Gastroesophageal sphincter (tissue), 4 donors: ENCODE measurements around the gene TRAK2. TPM values are rescaled to one million over a fixed set of nuclear protein-coding genes. Genes with fewer than 3 reads are reported as not detected.
A peak's percentile ranks its signal among the peaks of the same experiment; 100 is the strongest.

Source experiments
- ATAC-seq: fragments of 150-250 bp; one replicate; pipeline ENCODE4 v1.9.1; 2016; ENCODE audit warnings: mild to moderate bottlenecking, moderate library complexity
- H3K27ac ChIP-seq, 4 donors: fragments of 200-600 bp; sonication (generic) in 3 of 4; 1 replicate in 3 of 4; 2 replicates in 1 of 4; pipeline ENCODE4 v1.5.1; 2016 to 2019
- H3K27me3 ChIP-seq: fragments of 200-600 bp; sonication (generic); one replicate; pipeline ENCODE4 v1.5.1; 2019
- H3K36me3 ChIP-seq, 2 donors: fragments of 200-600 bp; sonication (generic); one replicate each; pipeline ENCODE4 v1.5.1; 2019; ENCODE audit warnings: control low read depth in 1 of 2
- H3K4me1 ChIP-seq, 3 donors: fragments of 200-600 bp; sonication (generic); 1 replicate in 2 of 3; 2 replicates in 1 of 3; pipeline ENCODE4 v1.5.1; 2016 to 2019; ENCODE audit warnings: control low read depth in 2 of 3
- H3K4me3 ChIP-seq, 2 donors: fragments of 200-600 bp; sonication (generic); one replicate each; pipeline ENCODE4 v1.5.1; 2019; ENCODE audit warnings: mild to moderate bottlenecking in 1 of 2, moderate library complexity in 1 of 2
- H3K9me3 ChIP-seq, 3 donors: fragments of 200-600 bp; sonication (generic); one replicate each; pipeline ENCODE4 v1.5.1; 2017 to 2019; ENCODE audit warnings: control low read depth in 2 of 3
- CTCF ChIP-seq, 4 experiments: fragments of 200-600 bp in 2 of 4; fragments of 450-650 bp in 2 of 4; sonication (generic) in 1 of 4; IDR thresholded peaks; one replicate each; pipeline ENCODE4 v1.5.1; 2017 to 2019; ENCODE audit warnings: antibody characterized with exemption in 4 of 4, mild to moderate bottlenecking in 2 of 4, moderate library complexity in 2 of 4
- EP300 ChIP-seq: sonication (generic); formaldehyde crosslinking; IDR thresholded peaks from one replicate; pipeline ENCODE4 v1.6.1; 2017; ENCODE audit warnings: antibody characterized with exemption, mild to moderate bottlenecking
- POLR2A ChIP-seq, 2 donors: fragments of 450-650 bp; IDR thresholded peaks; one replicate each; pipeline ENCODE4 v1.6.1; 2017; ENCODE audit warnings: antibody characterized with exemption in 2 of 2, mild to moderate bottlenecking in 2 of 2, moderate library complexity in 1 of 2
- POLR2AphosphoS5 ChIP-seq: sonication (generic); formaldehyde crosslinking; IDR thresholded peaks from one replicate; pipeline ENCODE4 v1.6.1; 2017; ENCODE audit warnings: antibody characterized with exemption
- WGBS, 2 donors: methylation state at CpG; one replicate each; pipeline ENCODE4 v1.1.5; 2018; ENCODE audit warnings: low coverage in 1 of 2; 5-methylcytosine and 5-hydroxymethylcytosine counted together
- total RNA-seq, 4 donors: library from RNA; depleted of rRNA; stranded (reverse); fragments of >200 nt; gene quantifications; one replicate each; pipeline ENCODE4 v1.1.0, GENCODE V29; 2016

TRAK2 gene
- total RNA-seq, 4 donors from 2014 or later, result 64.8 to 129 (median 105) TPM

GRCh38 chr2:201413552-201413951 lies 37.7 kb downstream of the TRAK2 start:
- TF ChIP-seq POLR2AphosphoS5 (no peak), EP300 (no peak), POLR2A (IDR thresholded peaks at IDR 0.05) (no peak), CTCF (IDR thresholded peaks at IDR 0.05) (no peak)
- 46 to 63% methylated on average over 4 of the region's 4 CpGs for WGBS, 2 donors

GRCh38 chr2:201413143-201413542 lies 38.1 kb downstream of the TRAK2 start:
- no peaks in the 10 kb centered on the region for H3K27me3 ChIP-seq
- TF ChIP-seq EP300 (no peak), POLR2AphosphoS5 (no peak)
- H3K4me1 ChIP-seq, result peaks cover 11 to 79% (median 24%) of the 10 kb centered on the region in 3 donors
- H3K36me3 ChIP-seq, result no peaks in the 10 kb centered on the region
- peak overlapping the region; percentile 32 to 70 (median 52) for H3K27ac ChIP-seq
- WGBS, 2 donors, result 33 to 42% methylated on average over 1 to 2 of the region's 2 CpGs
- no peak for ATAC-seq
- H3K4me3 ChIP-seq, result no peak overlapping the region
- no peaks in the 10 kb centered on the region for H3K9me3 ChIP-seq

More at GRCh38 chr2:201413552-201413951, 37.7 kb downstream of the TRAK2 start:
- ATAC-seq, result no peak
- Histone ChIP-seq H3K9me3 (no peaks in the 10 kb centered on the region), H3K4me3 (no peak overlapping the region), H3K36me3 (no peaks in the 10 kb centered on the region), H3K4me1 (peaks cover 11 to 75% (median 24%) of the 10 kb centered on the region in 3 donors), H3K27ac (peak overlapping the region; percentile 32 to 70 (median 52)), H3K27me3 (no peaks in the 10 kb centered on the region)

GRCh38 chr2:201411421-201411820 lies 39.8 kb downstream of the TRAK2 start:
- no peak overlapping the region for H3K4me3 ChIP-seq
- TF ChIP-seq POLR2A (IDR thresholded peaks at IDR 0.05) (no peak), EP300 (no peak), CTCF (IDR thresholded peaks at IDR 0.05) (no peak), POLR2AphosphoS5 (peak; percentile 13)

GRCh38 chr2:201408931-201409330 lies 42.3 kb downstream of the TRAK2 start:
- peak overlapping the region in 1 of 4 donors; percentile 67 for H3K27ac ChIP-seq
- no peaks in the 10 kb centered on the region for H3K27me3 ChIP-seq
- no peak for ATAC-seq
- H3K36me3 ChIP-seq, result no peaks in the 10 kb centered on the region
- no peaks in the 10 kb centered on the region for H3K9me3 ChIP-seq
- no peak overlapping the region for H3K4me3 ChIP-seq
- TF ChIP-seq EP300 (no peak), POLR2AphosphoS5 (no peak), POLR2A (IDR thresholded peaks at IDR 0.05) (no peak), CTCF (IDR thresholded peaks at IDR 0.05) (no peak)
- WGBS, 2 donors, result 65 to 78% methylated on average over 3 of the region's 3 CpGs
- H3K4me1 ChIP-seq, result peaks cover 20 to 94% (median 38%) of the 10 kb centered on the region in 3 donors

More at GRCh38 chr2:201411421-201411820, 39.8 kb downstream of the TRAK2 start:
- Histone ChIP-seq H3K27me3 (no peaks in the 10 kb centered on the region), H3K27ac (peak overlapping the region in 2 of 4 donors; percentile 36 to 43), H3K36me3 (no peaks in the 10 kb centered on the region), H3K4me1 (peaks cover 13 to 94% (median 28%) of the 10 kb centered on the region in 3 donors), H3K9me3 (no peaks in the 10 kb centered on the region)
- peak; percentile 36 for ATAC-seq

GRCh38 chr2:201407265-201407664 lies 44.0 kb downstream of the TRAK2 start:
- peaks cover 25 to 94% (median 28%) of the 10 kb centered on the region in 3 donors for H3K4me1 ChIP-seq
- no peaks in the 10 kb centered on the region for H3K9me3 ChIP-seq
- H3K4me3 ChIP-seq, result no peak overlapping the region
- no peak for ATAC-seq
- 87% methylated on average over 2 of the region's 2 CpGs; no CpG with 5 or more reads in 1 of the 2 donors for WGBS, 2 donors
- H3K27me3 ChIP-seq, result no peaks in the 10 kb centered on the region
- H3K36me3 ChIP-seq, result no peaks in the 10 kb centered on the region
- TF ChIP-seq CTCF (IDR thresholded peaks at IDR 0.05) (no peak), POLR2A (IDR thresholded peaks at IDR 0.05) (no peak), POLR2AphosphoS5 (no peak), EP300 (no peak)
- peak overlapping the region; percentile 13 to 76 (median 58) for H3K27ac ChIP-seq
